Adrenal gland (tissue), 12 donors: ENCODE data around the gene ALG9. TPM values are rescaled to one million over a fixed set of nuclear protein-coding genes. Genes with fewer than 3 reads are reported as not detected.
"Not testable (repeated sequence)": the region's sequence is repeated elsewhere in the genome, so short reads cannot be mapped to it uniquely, and the experiment has no call there.

Experiments used
- DNase-seq, 7 donors: peaks; one replicate each; pipeline ENCODE4 v3.0.0-alpha.2; 2019 to 2020
- H3K27ac ChIP-seq, 5 donors: fragments of 200-600 bp; sonication (generic) in 4 of 5; 1 replicate in 3 of 5; 2 replicates in 2 of 5; pipeline versions ENCODE4 v1.5.1 to v1.8.0; 2016 to 2020; ENCODE audit warnings: mild to moderate bottlenecking in 1 of 5
- H3K27me3 ChIP-seq: fragments of 200-600 bp; 2 replicates; pipeline ENCODE4 v1.8.0; 2021
- H3K36me3 ChIP-seq, 2 donors: fragments of 200-600 bp; replicated peaks in 1 of 2; 1 replicate in 1 of 2; 2 replicates in 1 of 2; pipeline versions ENCODE4 v1.5.1 to v1.8.0; 2018 to 2022
- H3K4me1 ChIP-seq, 2 donors: fragments of 200-600 bp; replicated peaks in 1 of 2; 1 replicate in 1 of 2; 2 replicates in 1 of 2; pipeline versions ENCODE4 v1.5.1 to v1.8.0; 2018 to 2021
- H3K4me3 ChIP-seq, 4 donors: fragments of 200-600 bp; sonication (generic) in 3 of 4; one replicate each; pipeline ENCODE4 v1.5.1; 2016 to 2018
- H3K9me3 ChIP-seq, 3 donors: fragments of 200-600 bp; sonication (generic) in 1 of 3; replicated peaks in 1 of 3; 1 replicate in 2 of 3; 2 replicates in 1 of 3; pipeline versions ENCODE4 v1.5.1 to v1.8.0; 2016 to 2021
- CTCF ChIP-seq, 6 experiments: fragments of 450-650 bp in 4 of 6; fragments of 200-600 bp in 2 of 6; sonication (generic) in 1 of 6; IDR thresholded peaks; 1 replicate in 5 of 6; 2 replicates in 1 of 6; pipeline versions ENCODE4 v1.5.1 to v1.8.0; 2016 to 2021; ENCODE audit warnings: antibody characterized with exemption in 6 of 6, mild to moderate bottlenecking in 2 of 6, moderate library complexity in 1 of 6
- POLR2A ChIP-seq, 2 donors: fragments of 450-650 bp; IDR thresholded peaks; one replicate each; pipeline ENCODE4 v1.6.1; 2017; ENCODE audit warnings: antibody characterized with exemption in 2 of 2, mild to moderate bottlenecking in 2 of 2, moderate library complexity in 1 of 2
- WGBS, 4 donors: extraction: QIAGEN DNeasy Blood & Tissue Kit in 2 of 4; methylation state at CpG; one replicate each; pipeline versions ENCODE4 v1.1.5 to v1.1.7; 2013 to 2017; 5-methylcytosine and 5-hydroxymethylcytosine counted together
- intact Hi-C, 2 donors: fragments of 100-400 bp; cut with DNase I; formaldehyde crosslinking; loops; one replicate each; pipeline versions ENCODE4 v1.14.1 to v1.15.0; 2022 to 2023
- polyA plus RNA-seq, 3 donors: library from polyadenylated mRNA; stranded (reverse); fragments of 200-250 nt in 2 of 3; fragments of 350-450 nt in 1 of 3; fragmentation: Illumina TruSeq in 1 of 3; extraction: RNeasy Lipid Tissue Mini Kit (QIAGEN cat#74804) in 1 of 3; gene quantifications; one replicate each; pipeline ENCODE4 v1.2.3, GENCODE V29; 2013 to 2014
- total RNA-seq, 9 donors: library from RNA; depleted of rRNA in 4 of 9; stranded (reverse); fragments of >200 nt in 4 of 9; fragments of 120-200 nt in 1 of 9; fragmentation: NEBNext Ultra II Directional in 1 of 9; extraction: Animal tissue kit (Norgen Biotek cat#: 25700) in 1 of 9; gene quantifications; one replicate each; pipeline versions ENCODE4 v1.1.0 to v1.2.4, GENCODE V29; 2013 to 2023
- donor health status: healthy with polysubstance abuse.
- donor health status: Bipolar disorder and iron deficiency.
- donor health status: DM: yes; HTN: yes; CAD: no.
- donor health status: DM: no; HTN: no; CAD: no.
- donor health status: DM: no; HTN: no; CAD: no.
- donor health status: DM: yes; HTN: yes; CAD: no.

ALG9 gene
- total and polyA plus RNA-seq, 12 donors = 23.6 to 53.6 (median 31.2) TPM

- no peak overlapping the region for H3K4me3 ChIP-seq
- H3K4me1 ChIP-seq = peaks cover 5 to 18% of the 10 kb centered on the region in 2 donors
- no peaks in the 10 kb centered on the region for H3K9me3 ChIP-seq
- intact Hi-C loops = no loop called here
- no peak for DNase-seq
- H3K36me3 ChIP-seq = peaks cover 0 to 10% of the 10 kb centered on the region in 2 donors
- no peak overlapping the region for H3K27ac ChIP-seq
- TF ChIP-seq POLR2A (IDR thresholded peaks at IDR 0.05) = no peak
- no peak for TF ChIP-seq CTCF (IDR thresholded peaks at IDR 0.05)
- WGBS, 4 donors = 92 to 100% (median 96%) methylated on average over 2 of the region's 2 CpGs
- no peaks in the 10 kb centered on the region for H3K27me3 ChIP-seq
These were observed 85.4 kb downstream of the ALG9 start for GRCh38 chr11:111785886-111786412.

- 88 to 93% (median 89%) methylated on average over 2 of the region's 2 CpGs for WGBS, 4 donors
- Histone ChIP-seq H3K9me3 (no peaks in the 10 kb centered on the region), H3K36me3 (peaks cover 0 to 10% of the 10 kb centered on the region in 2 donors), H3K4me1 (peaks cover 5 to 18% of the 10 kb centered on the region in 2 donors), H3K27ac (no peak overlapping the region), H3K27me3 (no peaks in the 10 kb centered on the region), H3K4me3 (no peak overlapping the region)
- intact Hi-C loops = no loop called here
- TF ChIP-seq POLR2A (IDR thresholded peaks at IDR 0.05) (no peak), CTCF (IDR thresholded peaks at IDR 0.05) (no peak)
- no peak for DNase-seq
These were observed 86.3 kb downstream of the ALG9 start for GRCh38 chr11:111785076-111785475.

- WGBS, 4 donors = 94 to 96% (median 95%) methylated on average over 10 of the region's 10 CpGs
- intact Hi-C loops, H3K36me3 ChIP-seq, H3K27me3 ChIP-seq, H3K27ac ChIP-seq, H3K9me3 ChIP-seq, H3K4me3 ChIP-seq, DNase-seq: not testable (repeated sequence)
- H3K4me1 ChIP-seq = peaks cover 5 to 18% of the 10 kb centered on the region in 2 donors
These were observed 87.1 kb downstream of the ALG9 start for GRCh38 chr11:111784311-111784710.

GRCh38 chr11:111782109-111782741 lies 89.2 kb downstream of the ALG9 start:
- Histone ChIP-seq H3K36me3 (peaks cover 0 to 10% of the 10 kb centered on the region in 2 donors), H3K27ac (no peak overlapping the region), H3K4me3 (no peak overlapping the region), H3K9me3 (no peaks in the 10 kb centered on the region), H3K4me1 (peaks cover 5 to 9% of the 10 kb centered on the region in 2 donors), H3K27me3 (no peaks in the 10 kb centered on the region)
- WGBS, 4 donors = 47 to 61% (median 54%) methylated on average over 5 of the region's 5 CpGs
- no peak for TF ChIP-seq CTCF (IDR thresholded peaks at IDR 0.05)
- TF ChIP-seq POLR2A (IDR thresholded peaks at IDR 0.05) = no peak
- DNase-seq = peak in 1 of 7 donors; percentile 34
- intact Hi-C loops = no loop called here

DNA sequence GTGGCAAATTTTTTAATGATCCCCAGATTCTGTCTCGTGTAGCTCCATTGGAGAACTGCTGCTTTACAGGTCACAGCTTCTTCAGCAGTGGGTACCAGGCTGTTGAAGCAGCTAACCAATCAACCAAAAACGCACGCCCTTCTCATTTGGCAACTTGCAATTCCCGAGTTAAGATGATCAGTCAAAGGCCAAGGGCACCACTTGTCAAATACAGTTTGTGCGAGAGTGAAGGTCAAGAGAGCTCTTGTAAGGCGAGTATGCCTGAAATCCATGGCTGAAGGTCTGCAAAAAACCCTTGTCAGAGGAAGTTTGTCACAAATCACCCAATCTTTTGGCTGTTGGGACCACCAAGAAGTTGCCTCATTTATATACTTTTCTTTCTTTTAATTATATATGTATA lies 92.3 kb downstream of the ALG9 start:
- Histone ChIP-seq H3K4me3 (no peak overlapping the region), H3K4me1 (peaks cover 5 to 22% of the 10 kb centered on the region in 2 donors), H3K36me3 (no peaks in the 10 kb centered on the region), H3K27me3 (no peaks in the 10 kb centered on the region), H3K9me3 (no peaks in the 10 kb centered on the region), H3K27ac (no peak overlapping the region)
- intact Hi-C loops = loop anchor here (5.0 to 10.0 kb wide), 2 partner anchors 56 to 177 kb away; partner anchors contain the start of gene SIK2 (in 2 of the 2)
- WGBS, 4 donors = 45 to 78% (median 51%) methylated on average over 6 of the region's 6 CpGs
- TF ChIP-seq POLR2A (IDR thresholded peaks at IDR 0.05) (no peak), CTCF (IDR thresholded peaks at IDR 0.05) (no peak)
- peak in 2 of 7 donors; percentile 21 to 39 for DNase-seq
